ENCODE measurements around the gene KLHL40. TPM values are rescaled to one million over a fixed set of nuclear protein-coding genes. Genes with fewer than 3 reads are reported as not detected.

KLHL40 gene
- total and polyA plus RNA-seq, 12 donors, result 0.03 to 0.54 (median 0.11) TPM; not detected in 9

DNA sequence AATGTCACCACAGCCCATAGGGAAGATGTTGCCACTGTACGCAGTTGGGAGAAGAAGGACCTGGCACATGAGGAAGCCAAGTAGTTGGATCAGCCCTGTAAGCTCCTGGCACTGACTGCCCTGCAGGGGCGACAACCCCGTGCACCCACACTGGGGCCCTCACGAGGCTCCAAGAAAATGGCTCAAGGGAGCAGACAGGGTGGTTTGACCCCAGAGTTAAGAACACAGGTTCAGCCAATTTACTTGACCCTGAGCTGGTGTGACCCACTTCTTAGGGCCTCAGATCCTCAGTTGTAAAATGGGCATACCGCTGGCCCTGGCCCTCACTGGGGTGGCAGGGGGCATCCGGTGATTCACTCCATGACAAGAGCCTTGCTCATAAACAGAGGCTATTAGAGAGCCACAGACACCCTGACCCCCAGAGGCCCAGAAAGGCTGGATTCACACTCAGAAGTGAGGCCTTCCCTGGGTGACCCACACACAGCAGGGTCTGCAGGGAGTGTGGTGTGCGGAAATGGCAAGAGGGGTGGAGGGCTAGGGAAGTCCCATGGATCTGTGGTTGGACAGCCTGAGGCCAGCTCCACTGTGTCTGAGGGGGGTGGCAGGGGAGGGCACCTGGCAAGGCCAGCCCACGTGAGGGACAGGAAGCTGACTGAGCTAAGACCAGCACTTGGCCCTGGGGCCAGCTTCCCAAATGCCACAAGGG, 19.0 kb downstream of the KLHL40 start:
- H3K4me1 ChIP-seq (replicated peaks in 1 of 2), result no peaks in the 10 kb centered on the region
- no peak overlapping the region for H3K27ac ChIP-seq
- H3K9me3 ChIP-seq (replicated peaks in 1 of 3), result no peaks in the 10 kb centered on the region
- no peaks in the 10 kb centered on the region for H3K27me3 ChIP-seq
- DNase-seq, result peak in 2 of 7 donors; percentile 8 to 11
- intact Hi-C loops (cut with DNase I), result no loop called here
- WGBS, 4 donors, result 88 to 93% (median 89%) methylated on average over 7 to 8 of the region's 8 CpGs
- H3K36me3 ChIP-seq (replicated peaks in 1 of 2), result no peaks in the 10 kb centered on the region
- TF ChIP-seq, protein P1, sequence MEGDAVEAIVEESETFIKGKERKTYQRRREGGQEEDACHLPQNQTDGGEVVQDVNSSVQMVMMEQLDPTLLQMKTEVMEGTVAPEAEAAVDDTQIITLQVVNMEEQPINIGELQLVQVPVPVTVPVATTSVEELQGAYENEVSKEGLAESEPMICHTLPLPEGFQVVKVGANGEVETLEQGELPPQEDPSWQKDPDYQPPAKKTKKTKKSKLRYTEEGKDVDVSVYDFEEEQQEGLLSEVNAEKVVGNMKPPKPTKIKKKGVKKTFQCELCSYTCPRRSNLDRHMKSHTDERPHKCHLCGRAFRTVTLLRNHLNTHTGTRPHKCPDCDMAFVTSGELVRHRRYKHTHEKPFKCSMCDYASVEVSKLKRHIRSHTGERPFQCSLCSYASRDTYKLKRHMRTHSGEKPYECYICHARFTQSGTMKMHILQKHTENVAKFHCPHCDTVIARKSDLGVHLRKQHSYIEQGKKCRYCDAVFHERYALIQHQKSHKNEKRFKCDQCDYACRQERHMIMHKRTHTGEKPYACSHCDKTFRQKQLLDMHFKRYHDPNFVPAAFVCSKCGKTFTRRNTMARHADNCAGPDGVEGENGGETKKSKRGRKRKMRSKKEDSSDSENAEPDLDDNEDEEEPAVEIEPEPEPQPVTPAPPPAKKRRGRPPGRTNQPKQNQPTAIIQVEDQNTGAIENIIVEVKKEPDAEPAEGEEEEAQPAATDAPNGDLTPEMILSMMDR (IDR thresholded peaks at IDR 0.05), result no peak
- no peak for TF ChIP-seq POLR2A (IDR thresholded peaks at IDR 0.05)
- no peak overlapping the region for H3K4me3 ChIP-seq

DNA sequence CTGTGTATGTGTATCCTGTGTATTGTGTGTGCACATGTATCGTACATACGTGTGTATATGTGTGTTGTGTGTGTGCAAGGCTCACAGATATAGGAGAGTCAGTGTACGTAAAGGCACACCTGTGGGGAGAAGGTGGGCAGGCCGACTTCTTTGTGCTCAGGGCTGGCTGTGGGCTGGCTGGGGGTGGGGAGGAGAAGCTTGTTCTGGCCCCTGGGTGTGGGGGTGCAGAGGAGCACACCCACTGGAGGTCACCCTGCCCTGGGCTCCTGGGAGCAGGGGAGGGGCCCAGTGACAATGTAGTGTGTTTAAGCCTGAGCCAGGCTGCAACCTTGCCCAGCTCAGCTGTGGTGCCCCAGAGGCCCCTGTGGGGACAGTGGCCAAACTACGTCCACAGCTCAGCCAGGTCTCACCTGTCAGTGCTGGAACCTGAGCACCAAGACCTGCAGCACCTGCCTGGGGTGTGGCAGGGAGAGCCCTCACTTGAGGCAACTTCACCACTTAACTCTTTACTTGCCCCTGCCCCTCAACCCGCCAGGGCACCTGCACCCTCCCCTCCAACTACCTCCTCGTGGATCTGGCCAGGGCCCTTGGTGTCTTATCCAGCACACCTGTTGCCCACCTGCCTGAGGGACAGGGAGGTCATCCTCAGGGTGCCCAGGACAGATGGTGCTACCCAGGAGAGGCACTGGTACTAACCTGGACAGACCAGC, 19.9 kb downstream of the KLHL40 start:
- no peak for TF ChIP-seq POLR2A (IDR thresholded peaks at IDR 0.05)
- TF ChIP-seq, protein P1 (IDR thresholded peaks at IDR 0.05), result no peak
- 82 to 89% (median 84%) methylated on average over 3 to 7 of the region's 7 CpGs for WGBS, 4 donors

DNA sequence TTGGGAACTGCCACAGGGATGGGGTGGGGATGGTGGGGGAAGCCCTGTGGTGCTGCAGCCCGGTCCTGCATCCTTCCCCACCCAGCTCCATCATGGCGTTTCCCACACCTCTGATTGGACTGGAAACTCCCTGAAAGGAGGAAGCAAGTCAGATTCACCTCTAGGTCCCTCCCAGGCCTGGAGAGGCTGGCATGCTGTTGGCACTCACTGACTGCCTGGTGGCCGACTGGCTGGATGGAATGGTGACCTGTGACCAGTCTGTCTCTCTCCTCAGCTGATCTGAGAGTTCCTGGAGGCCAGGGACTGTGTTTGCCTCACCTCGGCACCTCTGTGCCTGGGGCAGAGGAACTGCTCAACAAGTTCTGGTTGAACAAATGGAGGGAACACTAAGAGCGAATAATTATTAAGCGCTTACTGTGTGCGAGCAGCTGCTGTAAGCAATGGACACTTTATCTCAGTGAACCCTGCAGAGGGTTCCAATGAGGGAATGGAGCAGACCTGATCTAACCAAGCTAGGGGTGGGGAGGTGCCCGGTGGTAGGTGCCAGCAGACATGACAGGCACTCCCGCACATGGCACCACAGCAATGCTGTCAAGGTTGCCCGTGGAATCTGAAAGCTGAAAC, 20.7 kb downstream of the KLHL40 start:
- H3K9me3 ChIP-seq (replicated peaks in 1 of 3), result no peaks in the 10 kb centered on the region
- H3K27me3 ChIP-seq, result no peaks in the 10 kb centered on the region
- no peaks in the 10 kb centered on the region for H3K4me1 ChIP-seq (replicated peaks in 1 of 2)
- TF ChIP-seq POLR2A (IDR thresholded peaks at IDR 0.05), result no peak
- TF ChIP-seq, protein P1 (IDR thresholded peaks at IDR 0.05), result no peak
- no peaks in the 10 kb centered on the region for H3K36me3 ChIP-seq (replicated peaks in 1 of 2)
- WGBS, 4 donors, result 83 to 88% (median 83%) methylated on average over 8 to 10 of the region's 10 CpGs
- no peak overlapping the region for H3K27ac ChIP-seq
- no peak overlapping the region for H3K4me3 ChIP-seq
- DNase-seq, result peak in 2 of 7 donors; percentile 9 to 25
- intact Hi-C loops (cut with DNase I), result no loop called here

More for the DNA sequence above, 19.9 kb downstream of the KLHL40 start:
- DNase-seq, result peak in 2 of 7 donors; percentile 11 to 30
- Histone ChIP-seq H3K4me3 (no peak overlapping the region), H3K27me3 (no peaks in the 10 kb centered on the region), H3K9me3 (replicated peaks in 1 of 3) (no peaks in the 10 kb centered on the region), H3K36me3 (replicated peaks in 1 of 2) (no peaks in the 10 kb centered on the region), H3K4me1 (replicated peaks in 1 of 2) (no peaks in the 10 kb centered on the region), H3K27ac (no peak overlapping the region)
- intact Hi-C loops (cut with DNase I), result no loop called here
